Embryonic facial prominence (tissue), 1 donor: Measurements from ENCODE around the gene RIMKLB.
"Not testable (repeated sequence)": the region's sequence is repeated elsewhere in the genome, so short reads cannot be mapped to it uniquely, and the experiment has no call there.

Experiments
- DNase-seq: peaks from one replicate; pipeline ENCODE4 v3.0.0-alpha.2; 2016; ENCODE audit errors: extremely low spot score

Gene RIMKLB

DNA sequence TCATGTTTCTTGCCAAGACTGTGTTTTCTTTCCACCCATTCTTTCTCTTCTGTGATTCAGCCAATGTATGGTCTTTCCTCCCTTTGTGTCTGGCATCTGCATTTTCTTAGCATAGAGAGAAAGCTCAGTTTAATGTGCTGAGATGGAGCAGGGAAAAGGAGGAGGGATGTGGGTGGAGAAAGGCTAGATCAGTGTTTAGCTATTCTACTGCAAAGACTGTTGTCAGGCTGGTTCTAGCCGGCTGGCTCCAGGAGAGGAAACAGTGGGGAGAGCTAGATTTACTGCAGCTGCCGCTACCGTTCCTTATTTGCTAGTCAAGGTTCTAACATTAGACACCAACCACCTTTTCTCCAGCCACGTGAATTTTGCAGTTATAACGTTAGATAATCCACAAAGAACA lies 5.2 kb upstream of the RIMKLB start:
- DNase-seq: peak; percentile 84

DNA sequence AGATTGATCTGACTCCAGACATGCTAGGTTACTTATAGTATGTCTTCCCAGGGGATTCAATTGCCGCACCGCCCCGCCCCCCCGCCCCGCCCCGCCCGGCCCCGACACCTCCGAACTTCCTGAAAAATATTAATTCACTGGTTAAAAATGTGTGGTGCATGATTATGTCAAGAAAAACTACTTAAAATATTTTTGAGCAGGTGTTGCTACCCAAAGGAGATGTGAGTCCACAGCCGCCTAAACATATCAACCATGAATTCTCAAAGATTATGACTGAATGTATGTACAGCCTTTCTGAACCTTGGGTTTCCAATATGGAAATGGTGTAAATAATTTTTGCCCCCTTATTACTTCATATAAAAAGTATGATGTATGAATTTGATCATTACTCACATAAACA lies 2.7 kb upstream of the RIMKLB start:
- DNase-seq: no peak

DNA sequence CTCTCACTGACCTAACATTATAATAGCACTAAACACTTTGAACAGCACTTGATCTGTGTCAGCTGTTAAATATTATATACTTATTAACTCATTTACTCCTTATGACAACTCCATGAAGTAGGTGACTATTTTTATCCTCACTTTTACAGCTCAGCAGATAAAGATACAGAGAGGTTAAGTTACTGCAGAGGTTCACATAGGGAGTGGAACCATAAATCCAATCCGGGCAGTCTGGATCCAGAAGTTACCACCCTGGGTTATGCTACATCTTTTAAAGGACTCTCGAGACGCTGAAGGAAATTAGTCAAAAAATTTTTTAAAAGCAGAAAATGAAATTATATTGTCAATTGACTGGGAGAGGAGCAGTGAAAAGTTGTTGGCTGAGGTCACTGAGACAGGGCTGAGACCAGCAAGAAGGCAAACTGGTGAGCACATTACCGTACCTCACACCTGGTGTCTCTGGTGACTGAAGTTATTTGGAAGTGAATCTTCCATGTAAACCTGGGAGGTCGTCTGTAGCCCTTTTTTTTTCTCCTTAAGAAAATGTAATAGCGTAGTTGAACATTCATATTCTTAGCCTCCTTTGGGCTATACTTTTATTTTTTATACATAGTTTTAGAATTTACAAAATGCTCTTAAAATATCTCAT lies 1.2 kb upstream of the RIMKLB start:
- no peak for DNase-seq

- peak; percentile 66 for DNase-seq
Observed at GRCh38 chr12:8697120-8697475, 693 bp upstream of the RIMKLB start.

GRCh38 chr12:8698132-8698851 lies 501 bp downstream of the RIMKLB start:
- no peak for DNase-seq

DNA sequence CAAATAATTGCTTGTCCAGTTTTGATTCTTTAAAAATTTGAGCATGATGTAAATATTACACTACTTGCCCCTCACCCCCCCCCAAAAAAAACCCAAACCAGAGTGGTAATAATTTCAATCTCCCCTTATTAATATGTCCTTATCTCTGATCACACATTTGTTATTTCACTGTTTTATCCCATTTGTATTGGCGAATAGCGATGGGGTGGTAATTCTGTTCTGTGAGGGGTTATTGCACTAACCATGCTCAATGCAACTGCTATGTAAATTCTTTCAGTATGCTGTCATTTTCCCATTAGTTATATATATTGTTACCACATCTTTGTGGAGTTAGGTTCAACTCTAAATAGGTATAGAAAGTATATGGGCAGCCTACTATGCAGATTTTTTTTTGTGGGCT lies 1.1 kb downstream of the RIMKLB start:
- DNase-seq: no peak

- DNase-seq: no peak
Observed at GRCh38 chr12:8699714-8700113, 1.9 kb downstream of the RIMKLB start.

DNA sequence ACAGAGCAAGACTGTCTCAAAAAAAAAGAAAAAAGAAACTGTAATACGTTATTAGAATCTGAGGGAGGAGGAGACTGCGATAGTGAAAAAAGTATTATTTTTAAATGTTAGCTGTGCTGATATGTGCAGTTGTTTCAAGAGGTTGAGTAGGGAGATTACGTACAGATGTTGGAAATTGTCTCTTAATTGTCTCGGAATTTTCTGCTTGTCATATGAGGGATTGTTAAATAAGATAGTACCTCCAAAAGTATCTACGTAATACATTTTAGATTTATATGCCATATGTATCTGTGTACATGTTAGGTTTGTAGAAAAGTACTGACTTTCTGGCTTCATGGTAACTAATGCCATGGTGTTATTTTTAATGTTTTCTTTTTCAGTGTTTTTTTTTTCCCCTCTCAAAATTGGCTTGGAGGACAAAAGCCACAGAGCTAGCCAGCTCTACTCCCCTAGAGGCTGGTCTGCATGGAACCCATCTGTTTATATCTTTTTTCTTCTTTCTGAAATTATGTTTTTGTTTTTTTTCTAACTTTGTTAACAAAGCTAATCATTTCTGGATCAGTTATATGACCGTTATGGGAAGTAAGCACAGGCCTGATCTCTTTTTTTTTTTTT lies 3.4 kb downstream of the RIMKLB start:
- no peak for DNase-seq

GRCh38 chr12:8702159-8702558 lies 4.4 kb downstream of the RIMKLB start:
- DNase-seq: no peak

GRCh38 chr12:8709124-8709830 lies 11.5 kb downstream of the RIMKLB start:
- DNase-seq: no peak

DNA sequence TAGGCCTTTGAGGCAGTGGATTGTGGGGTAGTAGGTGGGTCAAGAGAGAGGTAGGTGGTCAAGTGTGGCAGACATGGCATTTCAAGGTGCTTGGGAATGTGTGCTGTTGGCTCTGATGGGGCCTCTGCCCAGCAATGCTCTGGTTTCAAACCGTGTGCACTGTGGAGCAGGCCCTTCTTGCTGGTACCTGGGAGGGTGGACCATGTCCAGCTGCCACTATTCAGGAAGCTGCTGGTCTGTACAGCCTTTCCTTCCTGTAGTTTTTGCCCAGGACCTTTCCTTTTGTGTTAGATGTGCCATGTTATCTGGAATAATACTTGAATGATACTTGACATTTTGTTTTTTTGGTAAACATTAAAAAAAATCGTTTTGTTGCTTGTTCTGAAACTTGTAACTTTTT lies 14.8 kb downstream of the RIMKLB start:
- no peak for DNase-seq

DNA sequence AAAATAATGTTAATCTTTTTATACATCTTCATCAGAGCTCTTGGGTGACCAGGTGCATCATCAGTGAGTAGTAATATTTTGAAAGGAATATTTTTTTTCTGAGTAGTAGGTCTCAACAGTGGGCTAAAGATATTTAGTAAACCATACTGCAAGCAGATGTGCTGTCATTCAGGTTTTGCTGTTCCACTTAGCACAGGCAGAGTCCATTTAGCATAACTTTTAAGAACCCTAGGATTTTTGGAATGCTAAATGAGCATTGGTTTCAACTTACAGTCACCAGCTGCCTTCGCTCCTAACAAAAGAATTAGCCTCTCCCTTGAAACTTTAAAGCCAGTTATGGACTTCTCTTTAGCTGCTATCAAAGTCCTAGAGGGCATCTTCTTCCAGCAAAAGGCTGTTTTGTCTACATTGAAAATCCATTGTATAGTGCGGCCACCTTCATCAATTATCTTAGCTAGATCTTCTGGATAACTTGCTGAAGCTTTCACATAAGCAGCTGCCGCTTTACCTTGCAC lies 24.6 kb downstream of the RIMKLB start:
- DNase-seq: no peak

- DNase-seq: no peak
Observed at GRCh38 chr12:8734873-8735381, 37.1 kb downstream of the RIMKLB start.

DNA sequence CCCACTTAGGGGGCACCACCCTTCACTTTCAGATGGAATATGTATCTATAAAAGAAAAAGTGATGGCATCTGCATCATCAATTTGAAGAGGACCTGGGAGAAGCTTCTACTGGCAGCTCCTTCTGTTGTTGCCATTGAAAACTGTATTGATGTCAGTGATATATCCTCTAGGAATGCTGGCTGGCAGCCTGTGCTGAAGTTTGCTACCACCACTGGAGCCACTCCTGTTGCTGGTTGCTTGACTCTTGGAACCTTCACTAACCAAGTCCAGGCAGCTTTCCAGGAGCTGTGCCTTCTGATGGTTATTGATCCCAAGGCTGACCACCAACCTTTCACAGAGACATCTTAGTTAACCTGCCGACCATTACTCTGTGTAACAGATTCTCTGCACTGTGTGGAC lies 44.7 kb downstream of the RIMKLB start:
- DNase-seq: no peak

GRCh38 chr12:8743121-8743520 lies 45.3 kb downstream of the RIMKLB start:
- DNase-seq: not testable (repeated sequence)

- not testable (repeated sequence) for DNase-seq
Observed at GRCh38 chr12:8745631-8746030, 47.8 kb downstream of the RIMKLB start.

DNA sequence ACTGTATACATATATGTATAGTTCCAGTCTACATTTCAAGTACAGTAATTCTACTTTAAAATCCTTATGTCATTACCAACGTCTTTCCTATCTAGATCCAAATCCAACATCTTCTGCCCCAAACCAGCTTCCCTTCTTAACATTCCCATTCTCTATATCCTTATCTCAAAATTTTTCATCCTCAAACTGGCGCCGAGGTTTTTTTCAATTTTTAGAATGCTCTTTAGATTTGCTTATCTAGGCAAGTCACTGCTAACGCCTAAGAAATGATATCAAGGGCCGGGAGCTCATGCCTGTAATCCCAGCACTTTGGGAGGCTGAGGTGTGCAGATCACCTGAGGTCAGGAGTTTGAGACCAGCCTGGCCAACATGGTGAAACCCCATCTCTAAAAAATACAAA lies 48.3 kb downstream of the RIMKLB start:
- DNase-seq: no peak

DNA sequence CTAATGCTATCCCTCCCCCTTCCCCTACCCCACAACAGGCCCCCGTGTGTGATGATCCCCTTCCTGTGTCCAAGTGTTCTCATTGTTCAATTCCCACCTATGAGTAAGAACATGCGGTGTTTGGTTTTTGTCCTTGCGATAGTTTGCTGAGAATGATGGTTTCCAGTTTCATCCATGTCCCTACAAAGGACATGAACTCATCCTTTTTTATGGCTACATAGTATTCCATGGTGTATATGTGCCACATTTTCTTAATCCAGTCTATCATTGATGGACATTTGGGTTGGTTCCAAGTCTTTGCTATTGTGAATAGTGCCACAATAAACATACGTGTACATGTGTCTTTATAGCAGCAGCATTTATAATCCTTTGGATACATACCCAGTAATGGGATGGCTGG lies 62.3 kb downstream of the RIMKLB start:
- DNase-seq: not testable (repeated sequence)

DNA sequence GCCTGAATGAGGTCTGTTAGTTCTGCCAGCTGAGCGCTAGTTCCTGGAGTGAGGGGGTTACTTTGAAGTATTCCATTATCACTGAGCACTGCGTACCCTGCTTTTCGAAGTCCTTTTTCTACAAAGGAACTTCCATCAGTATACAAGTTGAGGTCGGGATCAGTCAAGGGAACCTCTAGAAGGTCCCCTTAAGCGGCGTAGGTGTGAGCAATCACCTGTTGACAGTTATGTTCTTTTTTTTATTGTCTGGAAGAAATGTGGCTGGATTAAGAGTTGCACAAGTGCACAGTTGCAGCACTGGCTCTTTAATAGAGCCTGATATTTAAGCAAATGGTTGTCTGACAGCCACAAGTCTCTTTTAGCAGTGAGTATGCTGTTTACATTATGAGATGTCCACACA lies 64.9 kb downstream of the RIMKLB start:
- DNase-seq: not testable (repeated sequence)

DNA sequence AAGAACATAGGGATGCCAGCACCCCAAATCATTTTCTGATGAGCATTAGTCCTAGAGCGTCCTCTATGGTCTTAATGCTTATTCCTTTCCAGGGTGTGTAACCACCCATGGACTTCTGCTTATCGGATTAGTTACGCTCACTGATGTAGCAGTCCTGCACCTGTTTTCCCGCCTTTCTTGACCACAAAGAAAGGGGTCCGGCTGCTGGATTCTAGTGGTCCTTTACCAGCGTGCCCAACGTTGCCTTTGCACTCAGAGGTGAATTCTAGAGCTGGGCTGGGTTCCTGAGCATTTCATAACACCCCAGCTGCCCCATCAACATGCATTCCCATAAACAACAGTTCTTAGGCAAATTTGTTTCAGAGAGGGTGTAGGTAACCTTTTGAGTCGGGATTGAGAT lies 68.3 kb downstream of the RIMKLB start:
- not testable (repeated sequence) for DNase-seq

GRCh38 chr12:8770499-8770898 lies 72.7 kb downstream of the RIMKLB start:
- DNase-seq: no peak

DNA sequence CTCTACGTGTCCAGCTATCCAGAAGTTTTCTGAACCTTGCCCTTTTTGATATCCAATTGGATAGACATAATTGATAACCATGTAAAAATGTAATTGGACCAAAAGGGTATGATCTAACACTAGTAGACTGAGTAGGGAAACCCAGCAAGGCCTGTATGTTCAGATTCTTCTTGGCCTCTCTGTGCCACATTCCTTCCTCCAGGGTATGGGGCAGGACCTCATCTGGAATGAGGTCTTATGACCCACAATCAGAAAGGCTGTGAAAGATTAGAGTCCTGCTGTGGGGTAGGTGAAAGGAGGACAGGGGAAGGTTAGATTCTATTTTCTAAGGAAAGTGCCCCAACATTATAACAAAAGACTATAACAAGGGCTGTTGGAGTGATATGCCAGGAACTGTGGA lies 73.3 kb downstream of the RIMKLB start:
- no peak for DNase-seq
